NCI-H2227 (cell line): ENCODE measurements around the gene TMEM236.

Experiments
- DNase-seq: peaks from one replicate; lab custom pipeline; 2025; ENCODE audit not compliant: unreplicated experiment; lab: John Stamatoyannopoulos, UW

TMEM236 gene

DNA sequence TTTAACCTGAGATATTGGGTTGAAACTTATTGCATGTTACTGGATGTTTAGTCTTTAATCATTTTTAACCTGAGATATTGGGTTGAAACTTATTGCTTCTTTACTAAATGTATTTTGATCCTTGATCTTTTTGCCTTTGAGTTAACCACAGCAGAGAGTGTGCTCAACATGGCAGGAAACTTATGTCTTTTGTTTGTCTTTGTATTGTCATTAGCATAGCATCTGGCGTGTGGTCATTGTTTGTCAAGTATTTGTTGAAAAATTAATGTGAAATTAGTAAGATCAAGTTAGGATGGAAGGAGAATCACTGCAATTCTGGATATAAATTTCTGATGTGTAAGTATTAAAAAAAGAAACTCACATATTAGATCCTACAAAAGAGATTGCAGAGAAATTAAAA is 65.3 kb downstream of the TMEM236 start:
- no peak for DNase-seq

DNA sequence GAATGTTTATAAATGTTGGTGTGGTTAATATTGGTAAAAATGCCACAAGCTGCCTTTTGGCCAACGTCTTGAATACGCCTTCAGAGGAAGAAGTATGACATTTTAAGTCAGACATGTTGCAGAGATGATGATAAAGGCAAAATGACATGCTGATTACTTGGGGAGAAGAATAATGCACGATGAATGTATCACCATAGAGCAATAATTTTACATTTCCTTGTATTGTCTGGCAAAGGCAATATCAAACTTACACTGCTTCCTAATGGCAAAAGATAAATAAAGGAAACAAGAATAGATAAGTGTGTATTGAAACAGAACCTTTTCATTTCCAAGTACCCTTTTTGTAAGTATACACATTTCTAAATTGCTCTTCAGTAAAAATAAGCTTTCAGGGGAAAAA is 65.8 kb downstream of the TMEM236 start:
- no peak for DNase-seq

DNA sequence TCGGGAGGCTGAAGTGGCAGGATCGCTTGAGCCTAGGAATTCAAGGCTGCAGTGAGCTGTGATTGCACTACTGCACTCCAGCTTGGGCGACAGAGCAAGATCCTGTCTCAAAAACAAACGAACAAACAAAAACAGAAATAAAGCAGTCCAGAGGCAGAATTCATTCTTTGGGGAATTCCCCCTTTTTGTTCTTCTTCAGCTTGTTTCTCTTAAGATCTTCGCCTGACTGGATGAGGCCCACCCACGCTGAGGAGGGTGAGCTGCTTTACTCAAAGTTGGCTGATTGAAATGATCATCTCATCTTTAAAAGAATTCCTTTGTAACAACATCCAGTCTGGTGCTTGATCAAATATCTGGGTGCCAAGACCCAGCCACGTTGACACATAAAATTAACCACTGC is 67.8 kb downstream of the TMEM236 start:
- no peak for DNase-seq

DNA sequence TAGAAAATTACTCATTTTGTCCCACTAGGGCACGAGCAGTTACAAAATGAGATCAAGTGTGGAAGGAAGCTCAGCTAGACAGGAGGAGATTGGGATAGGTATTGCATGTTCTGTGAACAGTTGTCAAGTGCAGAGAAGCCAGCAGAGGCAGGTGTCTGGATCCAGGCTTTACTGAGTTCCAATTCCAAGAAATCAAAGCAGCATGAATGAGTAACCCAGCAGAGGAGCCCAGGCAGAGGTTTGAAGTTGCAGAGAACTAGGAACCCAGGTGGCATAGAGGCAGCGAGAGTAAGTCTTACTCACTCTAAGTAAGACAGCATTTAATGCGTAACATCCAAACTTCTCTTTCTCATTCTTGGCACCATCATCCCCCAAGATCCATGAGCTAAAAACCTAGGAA is 68.9 kb downstream of the TMEM236 start:
- no peak for DNase-seq

DNA sequence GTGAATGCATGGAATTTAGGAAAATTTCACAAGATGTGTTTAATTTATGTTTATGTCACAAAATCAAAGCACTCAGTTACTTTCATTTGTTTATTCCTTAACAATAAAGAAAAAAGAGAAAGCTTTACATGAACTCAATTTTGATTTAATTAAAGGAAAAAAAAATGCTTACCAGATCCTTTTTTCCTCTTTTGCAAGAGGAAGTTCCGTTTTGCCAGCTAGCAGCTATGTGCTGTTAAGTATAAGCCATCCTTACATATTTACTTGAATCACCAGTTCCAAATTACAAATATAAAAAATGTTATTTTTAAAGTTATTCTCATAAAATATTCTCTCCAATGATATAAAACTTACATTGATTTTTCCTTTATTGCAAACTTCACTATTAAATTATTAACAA is 69.9 kb downstream of the TMEM236 start:
- DNase-seq = no peak

DNA sequence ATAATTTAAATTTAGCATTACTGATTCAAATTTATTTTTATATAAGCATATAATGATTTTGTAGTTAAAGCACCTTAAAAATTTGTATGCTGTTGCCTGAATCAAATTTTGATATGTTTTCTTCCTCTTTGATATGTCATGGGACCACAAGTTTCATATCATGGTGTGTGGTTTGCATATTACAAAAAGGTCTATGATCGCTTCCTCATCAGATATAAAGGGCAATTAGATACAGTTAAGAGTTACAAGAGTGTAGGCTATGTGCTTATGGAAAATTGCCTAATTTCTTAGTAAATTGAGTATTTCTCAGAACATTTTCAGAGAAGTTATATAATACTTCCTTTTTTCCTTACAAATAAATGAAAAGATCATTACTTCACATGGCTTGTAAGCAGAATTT is 79.3 kb downstream of the TMEM236 start:
- no peak for DNase-seq

DNA sequence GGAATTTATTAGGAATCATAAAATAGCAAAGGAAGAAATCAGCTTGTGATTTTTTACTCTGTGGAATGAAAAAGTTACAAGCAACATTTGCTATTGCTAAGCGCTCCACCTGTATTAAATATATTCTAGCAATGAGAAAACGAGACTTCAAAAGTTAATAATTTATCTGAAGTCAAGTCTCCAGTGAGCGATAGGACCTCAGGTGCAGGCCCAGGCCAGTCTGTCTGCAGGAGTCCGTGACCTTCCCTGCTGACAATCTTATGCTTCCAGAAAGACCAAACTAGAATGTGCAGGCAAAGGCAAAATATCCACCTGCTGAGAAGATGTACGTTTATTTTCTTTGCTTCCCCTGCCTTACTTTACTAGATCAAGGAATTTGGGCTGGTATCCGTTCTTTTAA is 79.9 kb downstream of the TMEM236 start:
- no peak for DNase-seq

DNA sequence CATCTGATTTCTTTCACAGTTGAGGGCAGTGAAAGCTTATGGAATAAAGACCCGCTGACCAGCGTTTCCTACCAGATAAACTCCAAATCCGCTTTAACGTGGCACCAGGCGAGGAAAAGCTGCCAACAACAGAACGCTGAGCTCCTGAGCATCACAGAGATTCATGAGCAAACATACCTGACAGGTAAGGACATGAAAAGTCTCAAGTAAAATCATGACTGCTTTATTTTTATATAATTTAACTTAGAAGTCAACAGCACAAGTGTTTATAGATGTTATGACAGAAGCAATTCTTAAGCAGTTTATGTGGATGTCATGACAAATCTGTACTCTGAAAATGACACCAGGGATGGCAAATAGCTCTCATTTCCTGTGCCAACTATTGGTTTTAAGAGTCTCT is 81.7 kb downstream of the TMEM236 start:
- DNase-seq = no peak

DNA sequence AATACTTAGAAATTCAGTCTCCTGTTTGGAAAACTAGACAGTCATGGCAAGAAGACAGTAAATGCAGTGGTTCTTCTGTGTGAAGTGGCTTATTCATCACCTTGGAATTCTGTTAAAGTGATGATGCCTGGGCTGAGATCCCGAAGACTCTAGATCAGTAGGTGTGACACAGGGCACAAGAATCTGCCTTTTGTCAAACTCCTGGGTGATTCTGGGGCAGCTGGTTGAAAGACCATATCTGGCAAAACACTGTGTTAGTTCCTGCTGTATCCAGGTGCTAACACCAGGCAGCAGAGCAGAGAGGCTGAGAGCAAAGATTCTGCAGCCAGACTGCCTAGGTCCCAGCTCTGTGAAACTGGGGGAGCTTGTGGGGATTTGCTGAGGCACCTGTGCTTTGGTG is 83.7 kb downstream of the TMEM236 start:
- DNase-seq = no peak

DNA sequence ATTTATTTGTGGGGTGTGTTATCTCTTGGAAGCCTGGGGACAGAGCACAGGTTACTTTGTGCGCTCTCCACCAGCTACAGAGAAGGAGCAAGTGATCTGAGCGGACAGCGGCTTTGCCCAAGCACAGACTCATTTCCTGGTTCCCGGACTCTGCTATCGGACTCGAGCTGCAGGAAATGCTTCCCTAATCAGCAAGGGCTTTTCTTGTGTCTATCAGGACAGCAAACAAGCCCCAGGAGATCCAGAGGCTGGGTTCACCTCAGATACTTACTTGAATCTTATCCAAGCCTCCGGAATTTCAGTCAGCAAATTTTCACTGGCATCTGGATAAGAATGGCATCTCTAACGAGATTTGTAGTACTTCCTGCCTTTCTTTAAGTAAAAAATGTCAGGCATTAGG is 84.9 kb downstream of the TMEM236 start:
- DNase-seq = no peak

DNA sequence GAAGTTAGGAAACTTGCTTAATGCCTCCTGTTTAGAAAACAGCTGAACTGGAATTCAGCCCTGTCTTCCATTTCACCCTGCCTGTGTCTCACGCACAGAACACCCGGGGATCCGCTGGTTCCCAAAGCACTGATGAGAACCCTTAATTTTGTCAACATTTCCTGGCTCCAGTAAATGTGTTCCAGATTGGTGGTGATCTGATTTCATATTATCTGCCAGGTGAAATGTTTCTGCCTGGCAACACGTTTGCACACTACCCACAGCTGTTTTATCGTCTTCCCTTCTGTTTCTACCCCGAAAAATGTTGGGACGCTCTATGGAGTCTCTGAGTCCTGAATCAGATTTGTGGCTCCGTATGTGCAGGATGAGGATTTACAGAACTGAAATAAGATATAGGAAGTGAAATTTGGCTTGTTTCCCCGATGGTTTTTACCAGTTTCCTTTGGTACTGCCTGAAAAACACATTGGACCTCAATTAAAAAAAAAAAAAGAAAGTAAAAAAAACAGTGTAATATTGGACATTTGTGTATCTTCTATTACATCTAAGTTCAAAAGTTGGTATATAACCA is 86.2 kb downstream of the TMEM236 start:
- no peak for DNase-seq

DNA sequence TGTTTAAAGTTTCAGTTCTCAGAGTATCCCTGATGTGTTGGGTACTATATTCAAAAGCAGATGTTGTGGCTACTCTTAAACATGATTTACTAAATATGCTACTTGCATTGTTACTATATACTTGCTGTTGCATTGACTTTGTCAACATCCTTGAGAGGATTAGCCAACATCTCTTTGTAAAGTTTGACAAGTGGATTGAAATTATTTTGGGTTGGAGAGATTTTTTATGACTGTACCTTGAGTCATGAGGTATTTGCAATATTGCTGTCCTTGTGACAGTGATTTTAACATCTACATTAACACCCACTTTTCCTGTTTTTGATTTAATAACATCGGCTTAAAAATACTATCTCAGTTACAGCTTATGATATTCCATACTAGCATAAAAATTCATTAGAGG is 89.0 kb downstream of the TMEM236 start:
- no peak for DNase-seq

DNA sequence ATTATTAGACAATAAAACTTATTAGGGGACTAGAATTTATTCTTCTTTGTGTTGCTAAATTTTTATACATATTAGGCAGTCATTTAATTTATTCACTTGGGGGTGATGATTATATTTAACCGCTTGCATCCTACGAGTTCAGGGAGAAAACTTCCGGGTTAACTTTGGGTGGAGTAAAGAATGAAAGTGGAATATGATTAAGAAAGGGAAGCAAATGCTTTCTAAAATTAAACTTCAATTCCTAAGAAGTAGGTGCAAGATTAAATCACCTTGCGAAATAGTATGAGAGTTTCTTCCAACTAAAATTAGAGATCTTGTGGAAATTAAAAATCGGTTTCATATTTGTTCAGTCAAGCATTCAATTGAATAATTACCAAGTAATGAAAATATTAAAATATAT is 90.6 kb downstream of the TMEM236 start:
- no peak for DNase-seq

DNA sequence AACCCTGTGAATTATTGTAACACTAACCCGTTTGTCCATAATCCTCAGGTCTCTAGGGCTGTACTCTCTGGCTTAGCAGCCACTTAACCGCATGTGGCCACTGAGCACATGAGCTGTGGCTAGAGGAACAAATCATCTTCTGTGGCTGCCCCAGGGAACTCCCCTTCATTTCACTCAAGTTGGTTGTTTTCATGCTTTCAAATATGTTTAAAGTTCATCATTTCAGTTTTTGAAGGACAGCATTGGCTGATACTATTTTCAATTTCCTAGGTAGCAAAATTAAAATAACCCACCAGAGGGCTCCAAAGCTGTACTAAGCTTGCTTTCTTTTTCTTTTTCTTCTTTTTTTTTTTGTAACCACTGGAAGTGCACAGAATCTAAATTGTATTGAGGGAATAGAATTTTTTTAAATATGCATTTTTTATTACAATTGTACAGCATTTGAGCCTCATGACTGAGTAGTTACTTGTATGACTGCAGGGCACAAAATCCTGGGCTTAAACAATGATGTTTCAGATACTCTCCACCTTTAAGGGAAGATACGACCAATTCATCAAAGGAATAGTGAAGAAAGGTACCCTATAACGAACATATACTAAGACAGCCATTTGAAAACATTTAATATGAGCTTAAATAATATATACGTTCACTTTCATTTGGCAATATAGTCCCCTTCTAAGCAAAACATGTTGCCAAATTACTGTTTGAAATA is 95.7 kb downstream of the TMEM236 start:
- DNase-seq = no peak

DNA sequence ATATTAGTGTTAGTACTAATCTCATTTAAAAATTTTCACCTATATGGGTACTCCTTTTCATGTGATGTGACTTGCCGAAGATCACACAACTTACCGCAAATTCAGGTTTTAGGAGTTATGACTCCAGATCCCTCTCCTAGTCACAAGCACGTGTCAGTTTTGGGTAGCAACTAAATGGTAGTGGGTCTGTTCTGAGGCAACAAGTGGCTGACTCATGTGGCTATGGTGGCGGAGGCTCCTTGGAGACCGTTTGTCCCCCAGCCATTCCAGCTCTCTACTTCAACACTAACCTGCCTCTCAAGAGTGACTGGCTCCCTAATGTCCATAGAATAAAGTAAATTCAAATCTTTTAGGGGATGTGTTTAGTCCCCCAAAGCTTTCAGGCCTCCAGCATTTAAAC is 96.6 kb downstream of the TMEM236 start:
- DNase-seq = no peak
